ENCODE data around the gene ACHE.
"Not testable (repeated sequence)": the region's sequence is repeated elsewhere in the genome, so short reads cannot be mapped to it uniquely, and the experiment has no call there.

The ACHE gene

GRCh38 chr7:100895701-100895955 is at the start of gene ACHE:
Gene ACHE (minus strand): TSS chr7:100895888. CDS start chr7:100894232, 1,656 bp downstream.
- DNase-seq (ENCODE audit: low read depth in 2 of 2): no peak

DNA sequence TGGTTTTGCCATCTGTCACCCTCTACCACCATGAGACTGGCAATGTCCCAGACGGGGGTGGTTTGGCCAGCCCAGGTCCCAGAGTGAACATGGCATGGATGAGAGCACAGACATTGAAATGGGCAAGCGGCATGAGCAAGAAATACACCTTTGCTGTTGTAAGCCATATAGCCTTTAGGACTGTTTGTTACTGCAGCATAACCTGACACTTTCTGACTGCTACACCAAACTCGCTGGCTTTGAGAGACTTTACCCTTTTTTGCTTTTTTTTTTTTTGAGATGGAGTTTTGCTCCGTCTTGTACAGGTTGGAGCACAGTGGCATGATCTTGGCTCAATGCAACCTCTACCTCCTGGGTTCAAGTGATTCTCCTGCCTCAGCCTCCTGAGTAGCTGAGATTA is 48.5 kb upstream of the ACHE start:
- DNase-seq (ENCODE audit: low read depth in 2 of 2): no peak

GRCh38 chr7:100943693-100944092 is 48.0 kb upstream of the ACHE start:
- DNase-seq (ENCODE audit: low read depth in 2 of 2): no peak

DNA sequence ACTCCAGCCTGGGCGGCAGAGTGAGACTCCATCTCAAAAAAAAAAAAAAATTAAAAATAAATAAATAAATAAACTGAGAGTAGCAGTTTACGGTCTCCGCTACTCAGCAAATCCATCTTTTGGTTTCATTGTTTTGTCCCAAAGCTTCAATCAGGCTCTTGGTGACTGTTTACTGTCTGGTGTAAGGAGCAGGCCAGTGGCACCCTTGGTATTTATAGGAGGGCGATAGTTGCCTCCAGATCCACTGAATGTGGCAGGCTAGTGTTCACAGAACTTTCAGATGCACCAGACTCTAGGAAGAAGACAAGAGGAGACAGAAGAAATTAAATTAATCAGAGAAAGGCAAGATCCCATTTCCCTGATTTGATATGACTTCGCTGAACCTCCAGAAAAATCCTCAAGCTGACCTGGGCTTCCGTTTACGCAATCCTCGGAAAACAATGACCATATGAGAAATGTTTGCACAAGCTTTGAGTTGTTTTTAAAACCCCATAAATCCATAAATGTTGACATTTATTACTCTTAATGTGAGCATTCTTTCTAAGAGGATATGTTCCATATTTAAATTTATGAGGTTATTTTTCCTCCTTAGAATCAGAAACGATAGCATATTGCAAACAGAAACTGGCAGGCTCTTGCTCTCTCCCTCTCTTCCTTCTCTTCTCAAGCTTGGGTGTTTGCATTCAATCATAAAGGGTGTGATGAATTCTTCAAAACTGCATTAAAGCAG is 46.5 kb upstream of the ACHE start:
- DNase-seq (ENCODE audit: low read depth in 2 of 2): no peak

GRCh38 chr7:100936167-100936566 is 40.5 kb upstream of the ACHE start:
- not testable (repeated sequence) for DNase-seq (ENCODE audit: low read depth in 2 of 2)

- not testable (repeated sequence) for DNase-seq (ENCODE audit: low read depth in 2 of 2)
Measured at GRCh38 chr7:100935381-100935780, 39.7 kb upstream of the ACHE start.

GRCh38 chr7:100933734-100934133 is 38.0 kb upstream of the ACHE start:
- no peak for DNase-seq (ENCODE audit: low read depth in 2 of 2)

- no peak for DNase-seq (ENCODE audit: low read depth in 2 of 2)
Measured at GRCh38 chr7:100929808-100930174, 34.1 kb upstream of the ACHE start.

- not testable (repeated sequence) for DNase-seq (ENCODE audit: low read depth in 2 of 2)
Measured at GRCh38 chr7:100923616-100924015, 27.9 kb upstream of the ACHE start.

- DNase-seq (ENCODE audit: low read depth in 2 of 2): no peak
Measured at GRCh38 chr7:100921039-100921438, 25.4 kb upstream of the ACHE start.

DNA sequence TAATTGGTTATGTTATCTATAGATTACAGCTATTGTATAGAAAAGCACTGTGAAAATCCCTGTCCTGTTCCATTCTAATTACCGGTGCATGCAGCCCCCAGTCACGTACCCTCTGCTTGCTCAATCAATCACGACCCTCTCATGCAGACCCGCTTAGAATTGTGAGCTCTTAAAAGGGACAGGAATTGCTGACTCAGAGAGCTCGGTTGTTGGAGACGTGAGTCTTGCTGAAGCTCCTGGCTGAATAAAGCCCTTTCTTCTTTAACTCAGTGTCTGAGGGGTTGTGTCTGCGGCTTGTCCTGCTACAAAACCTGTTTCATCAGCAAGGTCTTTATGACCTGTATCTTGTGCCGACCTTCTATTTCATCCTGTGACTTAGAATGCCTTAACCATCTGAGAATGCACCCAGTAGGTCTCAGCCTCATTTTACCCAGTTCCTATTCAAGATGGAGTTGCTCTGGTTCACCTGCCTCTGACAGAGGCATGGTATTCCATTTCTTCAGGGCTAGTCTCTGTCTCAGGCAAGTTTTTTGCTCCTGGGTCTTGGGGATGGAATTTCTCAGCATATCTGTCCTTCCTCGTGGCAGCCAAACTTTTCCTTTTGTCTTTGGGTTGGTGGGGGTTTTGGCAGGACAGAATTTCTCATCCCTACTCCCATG is 24.2 kb upstream of the ACHE start:
- not testable (repeated sequence) for DNase-seq (ENCODE audit: low read depth in 2 of 2)

- not testable (repeated sequence) for DNase-seq (ENCODE audit: low read depth in 2 of 2)
Measured at GRCh38 chr7:100919335-100919734, 23.6 kb upstream of the ACHE start.

GRCh38 chr7:100914879-100915447 is 19.3 kb upstream of the ACHE start:
- no peak for DNase-seq (ENCODE audit: low read depth in 2 of 2)

GRCh38 chr7:100914208-100914878 is 18.7 kb upstream of the ACHE start:
- no peak for DNase-seq (ENCODE audit: low read depth in 2 of 2)

- no peak for DNase-seq (ENCODE audit: low read depth in 2 of 2)
Measured at GRCh38 chr7:100911484-100911883, 15.8 kb upstream of the ACHE start.

GRCh38 chr7:100910443-100910842 is 14.8 kb upstream of the ACHE start:
- not testable (repeated sequence) for DNase-seq (ENCODE audit: low read depth in 2 of 2)

DNA sequence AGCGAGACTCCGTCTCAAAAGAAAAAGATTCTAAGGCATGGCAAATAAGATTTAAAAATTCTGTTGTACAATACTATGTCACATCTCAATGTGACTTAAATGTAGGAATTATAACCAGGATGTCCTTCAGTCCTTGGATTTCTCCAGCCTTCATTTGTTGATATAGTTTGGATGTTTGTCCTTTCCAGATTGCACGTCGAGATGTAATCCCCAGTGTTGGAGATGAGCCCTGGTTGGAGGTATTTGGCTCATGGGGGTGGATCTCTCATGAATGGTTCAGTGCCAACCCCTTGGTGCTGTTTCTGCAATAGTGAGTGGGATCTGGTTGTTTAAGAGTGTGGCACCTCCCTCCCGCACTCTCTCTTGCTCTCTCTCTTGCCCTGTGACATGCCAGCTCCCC is 12.8 kb upstream of the ACHE start:
- no peak for DNase-seq (ENCODE audit: low read depth in 2 of 2)

- no peak for DNase-seq (ENCODE audit: low read depth in 2 of 2)
Measured at GRCh38 chr7:100902638-100903037, 7.0 kb upstream of the ACHE start.

- DNase-seq (ENCODE audit: low read depth in 2 of 2): no peak
Measured at GRCh38 chr7:100901921-100902332, 6.2 kb upstream of the ACHE start.

DNA sequence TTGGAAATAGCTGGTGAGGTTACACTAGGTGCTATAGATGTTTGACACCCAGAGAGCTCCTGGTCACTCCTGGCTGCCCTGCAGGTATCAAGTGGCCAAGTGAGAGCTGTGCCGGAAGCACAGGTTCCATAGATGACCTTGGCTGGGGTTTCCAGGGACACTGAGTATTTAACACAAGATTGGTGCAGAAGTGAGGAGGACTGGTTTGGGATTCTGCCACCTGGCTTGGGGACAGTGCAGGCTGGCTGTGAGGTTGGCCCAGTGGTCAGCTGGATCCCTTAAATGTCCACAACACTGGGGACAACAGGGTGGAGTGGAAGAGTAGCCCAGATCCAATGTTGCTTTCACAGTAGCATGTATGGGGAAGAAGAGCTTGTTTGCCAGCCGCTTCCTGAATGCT is 5.3 kb upstream of the ACHE start:
- no peak for DNase-seq (ENCODE audit: low read depth in 2 of 2)

- DNase-seq (ENCODE audit: low read depth in 2 of 2): no peak
Measured at GRCh38 chr7:100899432-100899831, 3.7 kb upstream of the ACHE start.

GRCh38 chr7:100897772-100898454 is 2.2 kb upstream of the ACHE start:
- no peak for DNase-seq (ENCODE audit: low read depth in 2 of 2)

Data from stimulated activated CD8-positive, alpha-beta memory T cell treated with anti-CD3 and anti-CD28 coated beads, Interleukin-15, amount 100 ng/mL, for 4 hours (primary cell).